Measurements from ENCODE around the gene FREM2. TPM values are rescaled to one million over a fixed set of nuclear protein-coding genes. Genes with fewer than 3 reads are reported as not detected.

The FREM2 gene
- total and polyA plus RNA-seq, 2 experiments from 2014 or later: 2.4 to 29.8 TPM

DNA sequence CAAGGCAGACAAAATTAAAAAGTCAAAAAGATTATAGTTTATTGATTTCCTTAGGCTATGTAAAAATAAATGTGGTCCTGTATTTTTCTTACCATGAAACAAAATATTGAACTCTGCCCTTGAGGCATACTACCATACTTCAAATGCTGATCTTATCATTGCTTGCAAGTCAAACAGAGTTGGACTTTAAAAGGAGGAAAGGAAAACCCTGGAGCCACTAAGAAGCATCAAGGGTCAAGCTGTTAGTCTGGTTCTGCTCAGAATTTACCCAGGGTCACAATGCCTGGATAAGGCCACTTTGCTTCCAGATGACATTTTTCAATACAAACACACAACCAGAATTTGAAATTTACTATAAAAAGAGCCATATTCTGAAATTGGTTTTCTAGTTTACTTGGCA is 2.2 kb upstream of the FREM2 start:
- H3K79me2 ChIP-seq (replicated peaks; ENCODE audit: insufficient read depth): no peaks in the 10 kb centered on the region
- H3K9me3 Mint-ChIP-seq: peaks cover 8% of the 10 kb centered on the region; the same call in 2 of the 3 replicates
- H3K27ac Mint-ChIP-seq: no peak overlapping the region
- DNase-seq (ENCODE audit: low spot score) (no peak), ATAC-seq (no peak)
- H3K36me3 ChIP-seq (ENCODE audit: insufficient read depth): no peaks in the 10 kb centered on the region
- no peak overlapping the region for H3K4me3 Mint-ChIP-seq
- no peak overlapping the region for H3K4me2 ChIP-seq
- no peaks in the 10 kb centered on the region for H4K20me1 ChIP-seq (replicated peaks; ENCODE audit: insufficient read depth)
- no peaks in the 10 kb centered on the region for H3F3A ChIP-seq (replicated peaks; ENCODE audit: low read depth)
- no peaks in the 10 kb centered on the region for H3K9me2 ChIP-seq (ENCODE audit: insufficient read depth)
- H3K27me3 ChIP-seq (ENCODE audit: insufficient read depth): peaks cover 17% of the 10 kb centered on the region
- no peak overlapping the region for H2AFZ ChIP-seq
- no peak for TF ChIP-seq POLR2AphosphoS5 (IDR thresholded peaks at IDR 0.05; ENCODE audit: low read depth)
- TF ChIP-seq JUNB (IDR thresholded peaks at IDR 0.05; ENCODE audit: unreplicated experiment): no peak
- no peak for TF ChIP-seq ZNF114 (CRISPR knock-in tag; IDR thresholded peaks at IDR 0.05)
- no peak for TF ChIP-seq CREB1 (CRISPR knock-in tag; IDR thresholded peaks at IDR 0.05; ENCODE audit: low read depth)
- no peak for TF ChIP-seq EZH2phosphoT487 (IDR thresholded peaks at IDR 0.05; ENCODE audit: unreplicated experiment)
- no peak for TF ChIP-seq EZH2 (IDR thresholded peaks at IDR 0.05; ENCODE audit: low read depth, unreplicated experiment)
- TF ChIP-seq, protein P1, sequence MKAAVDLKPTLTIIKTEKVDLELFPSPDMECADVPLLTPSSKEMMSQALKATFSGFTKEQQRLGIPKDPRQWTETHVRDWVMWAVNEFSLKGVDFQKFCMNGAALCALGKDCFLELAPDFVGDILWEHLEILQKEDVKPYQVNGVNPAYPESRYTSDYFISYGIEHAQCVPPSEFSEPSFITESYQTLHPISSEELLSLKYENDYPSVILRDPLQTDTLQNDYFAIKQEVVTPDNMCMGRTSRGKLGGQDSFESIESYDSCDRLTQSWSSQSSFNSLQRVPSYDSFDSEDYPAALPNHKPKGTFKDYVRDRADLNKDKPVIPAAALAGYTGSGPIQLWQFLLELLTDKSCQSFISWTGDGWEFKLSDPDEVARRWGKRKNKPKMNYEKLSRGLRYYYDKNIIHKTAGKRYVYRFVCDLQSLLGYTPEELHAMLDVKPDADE (IDR thresholded peaks at IDR 0.05): no peak
- TF ChIP-seq, protein P2, sequence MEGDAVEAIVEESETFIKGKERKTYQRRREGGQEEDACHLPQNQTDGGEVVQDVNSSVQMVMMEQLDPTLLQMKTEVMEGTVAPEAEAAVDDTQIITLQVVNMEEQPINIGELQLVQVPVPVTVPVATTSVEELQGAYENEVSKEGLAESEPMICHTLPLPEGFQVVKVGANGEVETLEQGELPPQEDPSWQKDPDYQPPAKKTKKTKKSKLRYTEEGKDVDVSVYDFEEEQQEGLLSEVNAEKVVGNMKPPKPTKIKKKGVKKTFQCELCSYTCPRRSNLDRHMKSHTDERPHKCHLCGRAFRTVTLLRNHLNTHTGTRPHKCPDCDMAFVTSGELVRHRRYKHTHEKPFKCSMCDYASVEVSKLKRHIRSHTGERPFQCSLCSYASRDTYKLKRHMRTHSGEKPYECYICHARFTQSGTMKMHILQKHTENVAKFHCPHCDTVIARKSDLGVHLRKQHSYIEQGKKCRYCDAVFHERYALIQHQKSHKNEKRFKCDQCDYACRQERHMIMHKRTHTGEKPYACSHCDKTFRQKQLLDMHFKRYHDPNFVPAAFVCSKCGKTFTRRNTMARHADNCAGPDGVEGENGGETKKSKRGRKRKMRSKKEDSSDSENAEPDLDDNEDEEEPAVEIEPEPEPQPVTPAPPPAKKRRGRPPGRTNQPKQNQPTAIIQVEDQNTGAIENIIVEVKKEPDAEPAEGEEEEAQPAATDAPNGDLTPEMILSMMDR (conservative IDR thresholded peaks at IDR 0.05; ENCODE audit: low read depth in 2 of 2): no peak
- TF ChIP-seq ZNF331 (CRISPR knock-in tag; IDR thresholded peaks at IDR 0.05; ENCODE audit: low read depth): no peak
- TF ChIP-seq, protein P3, sequence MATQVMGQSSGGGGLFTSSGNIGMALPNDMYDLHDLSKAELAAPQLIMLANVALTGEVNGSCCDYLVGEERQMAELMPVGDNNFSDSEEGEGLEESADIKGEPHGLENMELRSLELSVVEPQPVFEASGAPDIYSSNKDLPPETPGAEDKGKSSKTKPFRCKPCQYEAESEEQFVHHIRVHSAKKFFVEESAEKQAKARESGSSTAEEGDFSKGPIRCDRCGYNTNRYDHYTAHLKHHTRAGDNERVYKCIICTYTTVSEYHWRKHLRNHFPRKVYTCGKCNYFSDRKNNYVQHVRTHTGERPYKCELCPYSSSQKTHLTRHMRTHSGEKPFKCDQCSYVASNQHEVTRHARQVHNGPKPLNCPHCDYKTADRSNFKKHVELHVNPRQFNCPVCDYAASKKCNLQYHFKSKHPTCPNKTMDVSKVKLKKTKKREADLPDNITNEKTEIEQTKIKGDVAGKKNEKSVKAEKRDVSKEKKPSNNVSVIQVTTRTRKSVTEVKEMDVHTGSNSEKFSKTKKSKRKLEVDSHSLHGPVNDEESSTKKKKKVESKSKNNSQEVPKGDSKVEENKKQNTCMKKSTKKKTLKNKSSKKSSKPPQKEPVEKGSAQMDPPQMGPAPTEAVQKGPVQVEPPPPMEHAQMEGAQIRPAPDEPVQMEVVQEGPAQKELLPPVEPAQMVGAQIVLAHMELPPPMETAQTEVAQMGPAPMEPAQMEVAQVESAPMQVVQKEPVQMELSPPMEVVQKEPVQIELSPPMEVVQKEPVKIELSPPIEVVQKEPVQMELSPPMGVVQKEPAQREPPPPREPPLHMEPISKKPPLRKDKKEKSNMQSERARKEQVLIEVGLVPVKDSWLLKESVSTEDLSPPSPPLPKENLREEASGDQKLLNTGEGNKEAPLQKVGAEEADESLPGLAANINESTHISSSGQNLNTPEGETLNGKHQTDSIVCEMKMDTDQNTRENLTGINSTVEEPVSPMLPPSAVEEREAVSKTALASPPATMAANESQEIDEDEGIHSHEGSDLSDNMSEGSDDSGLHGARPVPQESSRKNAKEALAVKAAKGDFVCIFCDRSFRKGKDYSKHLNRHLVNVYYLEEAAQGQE (IDR thresholded peaks at IDR 0.05; ENCODE audit: unreplicated experiment): no peak
- no peak for TF ChIP-seq STAT1 (IDR thresholded peaks at IDR 0.05; ENCODE audit: unreplicated experiment)
- TF ChIP-seq NANOG (IDR thresholded peaks at IDR 0.05; ENCODE audit: borderline replicate concordance): no peak
- TF ChIP-seq, protein P4, sequence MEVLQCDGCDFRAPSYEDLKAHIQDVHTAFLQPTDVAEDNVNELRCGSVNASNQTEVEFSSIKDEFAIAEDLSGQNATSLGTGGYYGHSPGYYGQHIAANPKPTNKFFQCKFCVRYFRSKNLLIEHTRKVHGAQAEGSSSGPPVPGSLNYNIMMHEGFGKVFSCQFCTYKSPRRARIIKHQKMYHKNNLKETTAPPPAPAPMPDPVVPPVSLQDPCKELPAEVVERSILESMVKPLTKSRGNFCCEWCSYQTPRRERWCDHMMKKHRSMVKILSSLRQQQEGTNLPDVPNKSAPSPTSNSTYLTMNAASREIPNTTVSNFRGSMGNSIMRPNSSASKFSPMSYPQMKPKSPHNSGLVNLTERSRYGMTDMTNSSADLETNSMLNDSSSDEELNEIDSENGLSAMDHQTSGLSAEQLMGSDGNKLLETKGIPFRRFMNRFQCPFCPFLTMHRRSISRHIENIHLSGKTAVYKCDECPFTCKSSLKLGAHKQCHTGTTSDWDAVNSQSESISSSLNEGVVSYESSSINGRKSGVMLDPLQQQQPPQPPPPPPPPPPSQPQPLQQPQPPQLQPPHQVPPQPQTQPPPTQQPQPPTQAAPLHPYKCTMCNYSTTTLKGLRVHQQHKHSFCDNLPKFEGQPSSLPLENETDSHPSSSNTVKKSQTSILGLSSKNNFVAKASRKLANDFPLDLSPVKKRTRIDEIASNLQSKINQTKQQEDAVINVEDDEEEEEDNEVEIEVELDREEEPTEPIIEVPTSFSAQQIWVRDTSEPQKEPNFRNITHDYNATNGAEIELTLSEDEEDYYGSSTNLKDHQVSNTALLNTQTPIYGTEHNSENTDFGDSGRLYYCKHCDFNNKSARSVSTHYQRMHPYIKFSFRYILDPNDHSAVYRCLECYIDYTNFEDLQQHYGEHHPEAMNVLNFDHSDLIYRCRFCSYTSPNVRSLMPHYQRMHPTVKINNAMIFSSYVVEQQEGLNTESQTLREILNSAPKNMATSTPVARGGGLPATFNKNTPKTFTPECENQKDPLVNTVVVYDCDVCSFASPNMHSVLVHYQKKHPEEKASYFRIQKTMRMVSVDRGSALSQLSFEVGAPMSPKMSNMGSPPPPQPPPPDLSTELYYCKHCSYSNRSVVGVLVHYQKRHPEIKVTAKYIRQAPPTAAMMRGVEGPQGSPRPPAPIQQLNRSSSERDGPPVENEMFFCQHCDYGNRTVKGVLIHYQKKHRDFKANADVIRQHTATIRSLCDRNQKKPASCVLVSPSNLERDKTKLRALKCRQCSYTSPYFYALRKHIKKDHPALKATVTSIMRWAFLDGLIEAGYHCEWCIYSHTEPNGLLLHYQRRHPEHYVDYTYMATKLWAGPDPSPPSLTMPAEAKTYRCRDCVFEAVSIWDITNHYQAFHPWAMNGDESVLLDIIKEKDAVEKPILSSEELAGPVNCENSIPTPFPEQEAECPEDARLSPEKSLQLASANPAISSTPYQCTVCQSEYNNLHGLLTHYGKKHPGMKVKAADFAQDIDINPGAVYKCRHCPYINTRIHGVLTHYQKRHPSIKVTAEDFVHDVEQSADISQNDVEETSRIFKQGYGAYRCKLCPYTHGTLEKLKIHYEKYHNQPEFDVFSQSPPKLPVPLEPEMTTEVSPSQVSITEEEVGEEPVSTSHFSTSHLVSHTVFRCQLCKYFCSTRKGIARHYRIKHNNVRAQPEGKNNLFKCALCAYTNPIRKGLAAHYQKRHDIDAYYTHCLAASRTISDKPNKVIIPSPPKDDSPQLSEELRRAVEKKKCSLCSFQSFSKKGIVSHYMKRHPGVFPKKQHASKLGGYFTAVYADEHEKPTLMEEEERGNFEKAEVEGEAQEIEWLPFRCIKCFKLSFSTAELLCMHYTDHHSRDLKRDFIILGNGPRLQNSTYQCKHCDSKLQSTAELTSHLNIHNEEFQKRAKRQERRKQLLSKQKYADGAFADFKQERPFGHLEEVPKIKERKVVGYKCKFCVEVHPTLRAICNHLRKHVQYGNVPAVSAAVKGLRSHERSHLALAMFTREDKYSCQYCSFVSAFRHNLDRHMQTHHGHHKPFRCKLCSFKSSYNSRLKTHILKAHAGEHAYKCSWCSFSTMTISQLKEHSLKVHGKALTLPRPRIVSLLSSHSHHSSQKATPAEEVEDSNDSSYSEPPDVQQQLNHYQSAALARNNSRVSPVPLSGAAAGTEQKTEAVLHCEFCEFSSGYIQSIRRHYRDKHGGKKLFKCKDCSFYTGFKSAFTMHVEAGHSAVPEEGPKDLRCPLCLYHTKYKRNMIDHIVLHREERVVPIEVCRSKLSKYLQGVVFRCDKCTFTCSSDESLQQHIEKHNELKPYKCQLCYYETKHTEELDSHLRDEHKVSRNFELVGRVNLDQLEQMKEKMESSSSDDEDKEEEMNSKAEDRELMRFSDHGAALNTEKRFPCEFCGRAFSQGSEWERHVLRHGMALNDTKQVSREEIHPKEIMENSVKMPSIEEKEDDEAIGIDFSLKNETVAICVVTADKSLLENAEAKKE (CRISPR knock-in tag; IDR thresholded peaks at IDR 0.05): no peak
- peaks cover 25% of the 10 kb centered on the region for H3K4me1 ChIP-seq (ENCODE audit: insufficient read depth)
- no peak overlapping the region for H3K27ac ChIP-seq (ENCODE audit: low read depth)
- peaks cover 11% of the 10 kb centered on the region for H3K27me3 Mint-ChIP-seq (ENCODE audit: insufficient read depth, low read depth, poor library complexity)
- H3K4me3 ChIP-seq: no peak overlapping the region
- H3K4me1 Mint-ChIP-seq: peaks cover 23% of the 10 kb centered on the region
- H3K36me3 Mint-ChIP-seq (ENCODE audit: low read depth): peaks cover 21% of the 10 kb centered on the region

All from GM23338 (cell line).